ENCODE data around the gene FAM184A.
"Not testable (repeated sequence)": the region's sequence is repeated elsewhere in the genome, so short reads cannot be mapped to it uniquely, and the experiment has no call there.

FAM184A gene

DNA sequence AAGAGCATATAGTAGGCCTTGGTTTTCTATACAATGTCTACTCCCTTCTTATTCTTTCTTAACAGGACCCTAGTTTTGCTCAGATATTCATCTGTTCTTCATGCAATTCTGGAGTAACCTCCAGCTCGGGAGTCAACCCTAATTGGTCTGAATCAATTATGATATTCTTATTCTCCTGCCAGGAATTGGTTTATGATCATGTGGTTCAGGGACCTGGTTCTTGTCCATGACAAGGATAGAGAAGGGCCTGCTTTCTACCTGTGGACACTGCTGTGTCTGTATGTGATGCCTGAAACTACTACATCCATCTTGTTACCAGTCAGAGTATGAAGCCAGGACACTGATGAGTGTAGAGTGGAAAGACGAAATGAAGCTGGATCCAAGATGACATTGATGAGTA is 24.4 kb upstream of the FAM184A start:
- no peak for DNase-seq (ENCODE audit: extremely low spot score)
- ChIA-PET CTCF (no interaction called here), POLR2A (no interaction called here)
- TF ChIP-seq FOXM1 (IDR thresholded peaks at IDR 0.05; ENCODE audit: borderline replicate concordance) (no peak), ELF4 (IDR thresholded peaks at IDR 0.05) (no peak), NFRKB (IDR thresholded peaks at IDR 0.05) (no peak), CTBP1 (IDR thresholded peaks at IDR 0.05; ENCODE audit: borderline replicate concordance) (no peak), TARDBP (IDR thresholded peaks at IDR 0.05) (no peak), BHLHE40 (IDR thresholded peaks at IDR 0.05; ENCODE audit: borderline replicate concordance) (no peak), HDGF (IDR thresholded peaks at IDR 0.05; ENCODE audit: borderline replicate concordance) (no peak), LEF1 (IDR thresholded peaks at IDR 0.05; ENCODE audit: borderline replicate concordance) (no peak), FOXK2 (IDR thresholded peaks at IDR 0.05) (no peak), L3MBTL2 (conservative IDR thresholded peaks at IDR 0.05) (no peak), SUZ12 (IDR thresholded peaks at IDR 0.05) (no peak), SP1 (IDR thresholded peaks at IDR 0.05) (no peak)
- TF ChIP-seq, protein P1, sequence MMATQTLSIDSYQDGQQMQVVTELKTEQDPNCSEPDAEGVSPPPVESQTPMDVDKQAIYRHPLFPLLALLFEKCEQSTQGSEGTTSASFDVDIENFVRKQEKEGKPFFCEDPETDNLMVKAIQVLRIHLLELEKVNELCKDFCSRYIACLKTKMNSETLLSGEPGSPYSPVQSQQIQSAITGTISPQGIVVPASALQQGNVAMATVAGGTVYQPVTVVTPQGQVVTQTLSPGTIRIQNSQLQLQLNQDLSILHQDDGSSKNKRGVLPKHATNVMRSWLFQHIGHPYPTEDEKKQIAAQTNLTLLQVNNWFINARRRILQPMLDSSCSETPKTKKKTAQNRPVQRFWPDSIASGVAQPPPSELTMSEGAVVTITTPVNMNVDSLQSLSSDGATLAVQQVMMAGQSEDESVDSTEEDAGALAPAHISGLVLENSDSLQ (IDR thresholded peaks at IDR 0.05) = no peak

DNA sequence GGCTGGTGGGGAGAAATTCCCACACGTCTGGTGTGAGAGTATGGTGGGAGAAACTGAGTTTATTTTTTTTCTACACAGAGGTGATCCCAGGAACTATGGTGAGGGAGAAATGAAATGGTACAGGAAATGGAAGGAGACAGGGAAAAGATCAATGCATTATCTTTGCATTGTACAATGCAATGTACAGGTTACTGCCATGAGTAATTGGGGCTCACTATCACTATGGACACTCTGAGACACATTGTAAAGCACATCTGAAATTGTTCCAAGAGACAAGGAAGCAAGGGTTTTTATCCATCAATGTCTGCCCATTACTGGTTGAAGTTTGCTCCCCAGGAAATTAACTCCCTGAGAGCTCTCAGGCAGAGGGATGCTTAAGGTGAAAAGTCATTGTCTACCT is 21.7 kb upstream of the FAM184A start:
- CTCF ChIA-PET = no interaction called here
- TF ChIP-seq CTBP1 (IDR thresholded peaks at IDR 0.05; ENCODE audit: borderline replicate concordance) (no peak), L3MBTL2 (conservative IDR thresholded peaks at IDR 0.05) (no peak), BHLHE40 (IDR thresholded peaks at IDR 0.05; ENCODE audit: borderline replicate concordance) (no peak), NFRKB (IDR thresholded peaks at IDR 0.05) (no peak), HDGF (IDR thresholded peaks at IDR 0.05; ENCODE audit: borderline replicate concordance) (no peak), ARNT (IDR thresholded peaks at IDR 0.05) (no peak), SP1 (IDR thresholded peaks at IDR 0.05) (no peak), ZNF384 (IDR thresholded peaks at IDR 0.05) (no peak), SUZ12 (IDR thresholded peaks at IDR 0.05) (no peak), FOXK2 (IDR thresholded peaks at IDR 0.05) (no peak), LEF1 (IDR thresholded peaks at IDR 0.05; ENCODE audit: borderline replicate concordance) (no peak), FOXA1 (IDR thresholded peaks at IDR 0.05) (no peak), FOXM1 (IDR thresholded peaks at IDR 0.05; ENCODE audit: borderline replicate concordance) (no peak)
- TF ChIP-seq, protein P1 (IDR thresholded peaks at IDR 0.05) = no peak
- POLR2A ChIA-PET = no interaction called here
- no peak for DNase-seq (ENCODE audit: extremely low spot score)

DNA sequence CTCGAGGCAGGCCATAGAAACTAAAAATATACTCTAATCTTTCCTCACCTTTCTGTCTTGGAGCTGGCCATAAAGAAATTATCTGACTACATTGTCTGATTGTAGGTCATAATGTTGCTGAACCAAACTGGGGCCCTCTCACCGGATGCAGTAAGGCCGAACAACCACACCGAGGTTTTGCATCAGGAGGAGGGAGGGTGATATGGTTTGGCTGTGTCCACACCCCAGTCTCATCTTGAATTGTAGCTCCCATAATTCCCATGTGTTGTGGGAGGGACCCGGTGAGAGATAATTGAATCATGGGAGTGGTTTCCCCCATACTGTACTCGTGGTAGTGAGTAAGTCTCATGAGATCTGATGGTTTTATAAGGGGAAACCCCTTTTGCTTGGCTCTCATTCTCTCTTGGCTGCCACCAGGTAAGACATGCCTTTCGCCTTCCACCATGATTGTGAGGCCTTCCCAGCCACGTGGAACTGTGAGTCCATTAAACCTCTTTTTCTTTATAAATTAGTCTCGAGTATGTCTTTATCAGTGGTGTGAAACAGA is 19.4 kb upstream of the FAM184A start:
- POLR2A ChIA-PET; DNase-seq (ENCODE audit: extremely low spot score): not testable (repeated sequence)
- CTCF ChIA-PET = interaction anchor here (1.1 kb wide), 1 partner anchor 13 kb away, joined by 3 read pairs; no protein-coding TSS in a partner anchor

DNA sequence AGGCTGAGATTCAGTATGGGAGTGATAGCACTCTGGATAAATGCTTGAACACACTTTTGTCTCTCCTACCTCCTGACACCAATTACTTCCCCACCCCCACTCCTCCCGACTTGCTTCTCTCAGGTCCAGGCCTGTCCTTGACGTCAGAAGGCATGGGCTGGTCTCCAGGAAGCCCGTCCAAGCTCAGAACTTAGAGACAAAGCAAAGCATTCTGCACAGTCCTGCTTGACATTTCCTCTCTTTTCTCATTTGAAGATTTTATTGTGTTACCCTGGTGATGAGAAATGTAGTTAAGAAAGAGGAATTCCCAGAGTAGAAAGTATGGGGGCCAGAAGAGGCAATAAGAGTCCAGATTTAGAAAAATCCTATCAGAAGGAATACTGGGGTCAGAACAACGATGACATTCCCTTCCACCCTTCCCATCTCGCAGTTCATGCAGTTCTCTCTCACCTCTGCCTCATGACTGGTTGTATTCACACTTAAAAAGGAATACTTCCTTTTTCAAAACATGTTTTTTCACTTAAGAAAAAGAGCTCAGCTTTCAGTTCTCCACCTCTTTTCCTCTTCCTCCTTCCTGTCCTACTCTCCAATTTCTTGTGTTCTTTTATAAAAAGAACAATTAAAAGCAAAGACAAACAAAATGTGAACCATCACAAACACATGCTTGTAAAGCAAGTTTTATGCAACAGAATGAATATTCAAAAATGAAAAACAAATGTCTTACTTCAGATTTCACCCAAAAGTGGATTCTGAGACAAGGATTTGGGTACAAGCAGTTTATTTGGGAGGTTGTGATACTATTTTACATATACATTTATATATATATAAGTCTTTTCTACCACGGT is 18.5 kb upstream of the FAM184A start:
- TF ChIP-seq BHLHE40 (IDR thresholded peaks at IDR 0.05; ENCODE audit: borderline replicate concordance) (no peak), ARNT (IDR thresholded peaks at IDR 0.05) (no peak), L3MBTL2 (conservative IDR thresholded peaks at IDR 0.05) (no peak), SUZ12 (IDR thresholded peaks at IDR 0.05) (no peak), HDGF (IDR thresholded peaks at IDR 0.05; ENCODE audit: borderline replicate concordance) (no peak), SP1 (IDR thresholded peaks at IDR 0.05) (no peak), CTBP1 (IDR thresholded peaks at IDR 0.05; ENCODE audit: borderline replicate concordance) (no peak), TARDBP (IDR thresholded peaks at IDR 0.05) (no peak), ZNF384 (IDR thresholded peaks at IDR 0.05) (no peak), FOXK2 (IDR thresholded peaks at IDR 0.05) (no peak), ELF4 (IDR thresholded peaks at IDR 0.05) (no peak), FOXM1 (IDR thresholded peaks at IDR 0.05; ENCODE audit: borderline replicate concordance) (no peak), LEF1 (IDR thresholded peaks at IDR 0.05; ENCODE audit: borderline replicate concordance) (no peak), FOXA1 (IDR thresholded peaks at IDR 0.05) (no peak)
- TF ChIP-seq, protein P1 (IDR thresholded peaks at IDR 0.05) = no peak
- CTCF ChIA-PET = interaction anchor here (0.6 kb wide), 1 partner anchor 74 kb away, joined by 4 read pairs; no protein-coding TSS in a partner anchor
- POLR2A ChIA-PET = no interaction called here
- no peak for DNase-seq (ENCODE audit: extremely low spot score)

DNA sequence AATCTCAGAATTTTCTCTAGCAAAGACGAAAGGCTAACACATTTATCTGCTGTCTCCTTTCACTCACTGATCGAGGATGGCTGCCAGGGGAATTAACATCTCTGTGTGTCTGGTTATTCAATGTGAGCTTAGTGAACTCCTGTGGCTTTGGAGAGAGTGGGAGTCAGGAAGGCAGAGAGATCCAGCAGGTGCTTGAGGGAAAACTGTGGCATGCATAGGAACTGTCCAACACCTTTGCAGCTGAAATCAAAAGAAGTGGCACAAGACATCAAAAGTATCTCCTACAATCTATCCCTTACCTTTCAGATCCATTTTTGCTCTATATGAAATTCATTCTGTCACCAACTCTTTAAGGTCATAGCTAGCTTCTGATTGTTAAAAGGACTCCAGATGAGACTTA is 11.8 kb upstream of the FAM184A start:
- TF ChIP-seq SP1 (IDR thresholded peaks at IDR 0.05) (no peak), L3MBTL2 (conservative IDR thresholded peaks at IDR 0.05) (no peak), ELF4 (IDR thresholded peaks at IDR 0.05) (no peak), LEF1 (IDR thresholded peaks at IDR 0.05; ENCODE audit: borderline replicate concordance) (no peak), ARNT (IDR thresholded peaks at IDR 0.05) (no peak), TARDBP (IDR thresholded peaks at IDR 0.05) (no peak), FOXK2 (IDR thresholded peaks at IDR 0.05) (no peak), FOXA1 (IDR thresholded peaks at IDR 0.05) (no peak), CTBP1 (IDR thresholded peaks at IDR 0.05; ENCODE audit: borderline replicate concordance) (no peak)
- TF ChIP-seq, protein P1 (IDR thresholded peaks at IDR 0.05) = no peak
- ChIA-PET POLR2A (interaction anchor here (1.5 kb wide), 1 partner anchor 12 kb away, joined by 8 read pairs; the partner anchor contains the start of gene FAM184A), CTCF (no interaction called here)
- DNase-seq (ENCODE audit: extremely low spot score) = no peak

Measured in HEK293T (cell line).